ENCODE data around the gene LRP1B. TPM values are rescaled to one million over a fixed set of nuclear protein-coding genes. Genes with fewer than 3 reads are reported as not detected.
A peak's percentile ranks its signal among the peaks of the same experiment; 100 is the strongest.

Gene LRP1B
- total and polyA plus RNA-seq, 2 donors (not counting 1 experiment from before 2014, with no cell fraction given): not detected

- Histone ChIP-seq H3K9ac (ENCODE audit: low read length) (no peak overlapping the region), H3K27ac (ENCODE audit: low read length in 2 of 2) (no peak overlapping the region), H3K4me2 (replicated peaks; ENCODE audit: low read depth, low read length, poor library complexity, severe bottlenecking) (no peak overlapping the region), H2AFZ (ENCODE audit: insufficient read depth, low read depth, low read length, poor library complexity, severe bottlenecking) (no peak overlapping the region), H3K36me3 (replicated peaks in 1 of 2; ENCODE audit: control extremely low read depth in 1 of 2, control insufficient read depth in 1 of 2, extremely low read depth in 1 of 2, insufficient read depth in 2 of 2, low read length in 1 of 2) (no peaks in the 10 kb centered on the region), H3K79me2 (ENCODE audit: control insufficient read depth, insufficient read depth, low read length) (no peaks in the 10 kb centered on the region), H3K27me3 (replicated peaks in 1 of 4; ENCODE audit: control extremely low read depth in 1 of 4, control insufficient read depth in 3 of 4, insufficient read depth in 4 of 4, low read length in 3 of 4) (no peaks in the 10 kb centered on the region), H3K4me3 (ENCODE audit: control extremely low read depth in 1 of 5, extremely low read depth in 1 of 5, insufficient read depth in 1 of 5, low read depth in 2 of 5, low read length in 4 of 5) (no peak overlapping the region), H3K4me1 (ENCODE audit: control insufficient read depth in 2 of 2, insufficient read depth in 2 of 2, low read length in 2 of 2) (peaks cover 0 to 5% of the 10 kb centered on the region in 2 donors), H4K20me1 (ENCODE audit: control insufficient read depth, insufficient read depth, low read length, poor library complexity, severe bottlenecking) (no peaks in the 10 kb centered on the region), H3K9me3 (ENCODE audit: control extremely low read depth in 1 of 3, control insufficient read depth in 2 of 3, insufficient read depth in 1 of 3, low read length in 2 of 3) (no peaks in the 10 kb centered on the region)
- Mint-ChIP-seq H3K27ac (no peak overlapping the region), H3K27me3 (no peaks in the 10 kb centered on the region), H3K4me3 (no peak overlapping the region), H3K4me1 (peaks cover 6% of the 10 kb centered on the region), H3K9me3 (ENCODE audit: insufficient read depth) (no peaks in the 10 kb centered on the region)
- no peak for ATAC-seq (ENCODE audit: low read depth)
- TF ChIP-seq CTCF (IDR thresholded peaks at IDR 0.05): no peak
- TF ChIP-seq EZH2 (IDR thresholded peaks at IDR 0.05; ENCODE audit: borderline replicate concordance, insufficient read depth, low read depth, low read length, poor library complexity, severe bottlenecking): no peak
- POLR2A ChIA-PET: no interaction called here
- intact Hi-C loops (cut with micrococcal nuclease): no loop called here
- CTCF ChIA-PET: no interaction called here
- no CpG with 5 or more reads among the region's 1 CpG for WGBS (ENCODE audit: insufficient coverage)
- DNase-seq: no peak
Measured at GRCh38 chr2:141498561-141498960, 632.3 kb downstream of the LRP1B start.

- no peaks in the 10 kb centered on the region for H3K36me3 ChIP-seq (replicated peaks in 1 of 2; ENCODE audit: control extremely low read depth in 1 of 2, control insufficient read depth in 1 of 2, extremely low read depth in 1 of 2, insufficient read depth in 2 of 2, low read length in 1 of 2)
- H3K27me3 ChIP-seq (replicated peaks in 1 of 4; ENCODE audit: control extremely low read depth in 1 of 4, control insufficient read depth in 3 of 4, insufficient read depth in 4 of 4, low read length in 3 of 4): no peaks in the 10 kb centered on the region
- ChIA-PET POLR2A (no interaction called here), CTCF (no interaction called here)
- WGBS (ENCODE audit: insufficient coverage): no CpG with 5 or more reads among the region's 4 CpGs
- DNase-seq (peak; percentile 1), ATAC-seq (ENCODE audit: low read depth) (no peak)
- H3K27ac Mint-ChIP-seq: no peak overlapping the region
- no peaks in the 10 kb centered on the region for H4K20me1 ChIP-seq (ENCODE audit: control insufficient read depth, insufficient read depth, low read length, poor library complexity, severe bottlenecking)
- H3K27ac ChIP-seq (ENCODE audit: low read length in 2 of 2): no peak overlapping the region
- H3K4me1 ChIP-seq (ENCODE audit: control insufficient read depth in 2 of 2, insufficient read depth in 2 of 2, low read length in 2 of 2): peaks cover 0 to 5% of the 10 kb centered on the region in 2 donors
- no peak overlapping the region for H3K4me3 ChIP-seq (ENCODE audit: control extremely low read depth in 1 of 5, extremely low read depth in 1 of 5, insufficient read depth in 1 of 5, low read depth in 2 of 5, low read length in 4 of 5)
- H3K4me3 Mint-ChIP-seq: no peak overlapping the region
- TF ChIP-seq EZH2 (IDR thresholded peaks at IDR 0.05; ENCODE audit: borderline replicate concordance, insufficient read depth, low read depth, low read length, poor library complexity, severe bottlenecking) (no peak), CTCF (IDR thresholded peaks at IDR 0.05) (no peak)
- peak overlapping the region; percentile 47 for H2AFZ ChIP-seq (ENCODE audit: insufficient read depth, low read depth, low read length, poor library complexity, severe bottlenecking)
- no peaks in the 10 kb centered on the region for H3K27me3 Mint-ChIP-seq
- intact Hi-C loops (cut with micrococcal nuclease): no loop called here
- H3K79me2 ChIP-seq (ENCODE audit: control insufficient read depth, insufficient read depth, low read length): no peaks in the 10 kb centered on the region
- peaks cover 6% of the 10 kb centered on the region for H3K4me1 Mint-ChIP-seq
- peak overlapping the region; percentile 18 for H3K4me2 ChIP-seq (replicated peaks; ENCODE audit: low read depth, low read length, poor library complexity, severe bottlenecking)
- no peak overlapping the region for H3K9ac ChIP-seq (ENCODE audit: low read length)
- H3K9me3 ChIP-seq (ENCODE audit: control extremely low read depth in 1 of 3, control insufficient read depth in 2 of 3, insufficient read depth in 1 of 3, low read length in 2 of 3): no peaks in the 10 kb centered on the region
- H3K9me3 Mint-ChIP-seq (ENCODE audit: insufficient read depth): no peaks in the 10 kb centered on the region
Measured at GRCh38 chr2:141497272-141497671, 633.5 kb downstream of the LRP1B start.
